GM21529 (cell line): ENCODE measurements around the gene SLC38A6.

ENCODE experiments used
- ATAC-seq: cut with Tn5 transposase; IDR thresholded peaks from one replicate; pipeline ENCODE4 v1.9.1; 2021; ENCODE audit not compliant: unreplicated experiment

Gene SLC38A6

DNA sequence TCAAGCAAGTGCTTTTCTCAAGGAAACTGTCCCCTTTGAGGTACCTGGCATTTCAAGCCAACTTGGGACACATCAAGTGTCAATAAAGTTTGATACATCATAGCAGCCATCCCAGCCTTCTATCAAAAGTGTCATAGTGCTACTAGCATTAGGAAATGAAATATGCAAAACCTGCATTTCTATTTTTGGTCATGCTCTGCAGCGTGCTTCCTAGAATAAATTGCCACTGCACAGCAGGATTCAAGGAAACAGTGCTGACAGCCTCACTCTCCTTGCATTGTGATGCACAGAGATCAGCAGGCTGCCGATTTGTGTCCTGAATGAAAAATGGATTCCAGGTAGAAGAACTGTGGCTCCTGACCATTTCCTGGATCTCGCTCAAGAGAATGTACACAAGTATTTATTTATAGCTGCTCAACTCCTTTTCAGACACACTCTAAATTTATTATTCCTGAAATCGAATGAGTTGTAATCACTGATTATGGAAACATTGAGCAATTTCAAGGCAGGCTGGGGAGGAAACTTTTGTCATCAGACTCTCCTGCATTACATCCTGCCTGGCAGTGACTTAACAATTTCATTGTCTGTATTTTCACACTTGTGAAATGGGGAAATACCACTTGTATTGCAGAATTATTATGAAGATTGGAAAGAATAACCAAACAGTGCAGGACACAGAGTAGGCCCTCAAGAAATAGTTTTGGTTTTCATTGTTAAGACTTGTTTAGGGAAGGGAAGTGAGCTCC is 120.9 kb downstream of the SLC38A6 start:
- ATAC-seq: peak; percentile 22
